K562 (cell line): Measurements from ENCODE around the gene GNAQ. TPM values are rescaled to one million over a fixed set of nuclear protein-coding genes. Genes with fewer than 3 reads are reported as not detected.

Experiments
- ATAC-seq: fragments of 200-7000 bp; cut with Tn5 transposase; 3 replicates; pipeline ENCODE4 v1.9.1; 2020; ENCODE audit warnings: moderate library complexity
- BruUV-seq: library from RNA; stranded (reverse); fragments of 400-500 nt; replicated peaks from 2 replicates; lab custom pipeline; 2021; lab: Mats Ljungman, UMichigan
- CTCF ChIA-PET: fragments of 300-600 bp; formaldehyde crosslinking; extraction: SDS; loops from one replicate; lab custom pipeline; 2021; ENCODE audit warnings: low intra/inter-chr PET ratio; lab: Yijun Ruan, JAX
- POLR2A ChIA-PET: fragments of 300-600, 350-650 bp; sonication (Branson Sonifier 250); formaldehyde crosslinking; extraction: SDS; loops from one replicate; lab custom pipeline; 2021; ENCODE audit warnings: antibody characterized with exemption, inconsistent platforms; lab: Yijun Ruan, JAX
- DNase-seq, 4 experiments: peaks; one replicate each; pipeline versions ENCODE4 v3.0.0 to v3.0.0-alpha.2; 2011 to 2018; ENCODE audit warnings: low spot score in 3 of 4, mixed read lengths in 3 of 4; ENCODE audit errors: extremely low read depth in 1 of 4
- FAIRE-seq: peaks from 2 replicates; lab custom pipeline; 2011; peaks lifted over from hg19 to GRCh38; lab: Jason Lieb, UNC
- H2AFZ ChIP-seq: 2 replicates; pipeline ENCODE4 v1.6.0; 2011; ENCODE audit warnings: low read depth, low read length, control low read depth, inconsistent platforms
- H3K27ac ChIP-seq: fragments of 200-600 bp; 3 replicates; pipeline ENCODE4 v1.8.0; 2011; ENCODE audit warnings: low read depth, mild to moderate bottlenecking, control low read depth, inconsistent platforms, low read length, moderate library complexity, mixed read lengths; ENCODE audit errors: extremely low read depth
- H3K27me3 ChIP-seq, 2 experiments: fragments of 300-600 bp in 1 of 2; 2 replicates in 1 of 2; 3 replicates in 1 of 2; pipeline versions ENCODE4 v1.6.0 to v1.8.0; 2011; ENCODE audit warnings: inconsistent platforms in 2 of 2, low read length in 2 of 2, mild to moderate bottlenecking in 1 of 2, mixed read lengths in 1 of 2, moderate library complexity in 1 of 2; ENCODE audit not compliant: control insufficient read depth in 2 of 2, insufficient read depth in 2 of 2
- H3K36me3 ChIP-seq: fragments of 300-600 bp; 3 replicates; pipeline ENCODE4 v1.8.0; 2011; ENCODE audit warnings: mild to moderate bottlenecking, low read length, inconsistent platforms; ENCODE audit not compliant: control insufficient read depth, insufficient read depth
- H3K4me1 ChIP-seq, 2 experiments: fragments of 200-600 bp in 1 of 2; replicated peaks in 1 of 2; 2 replicates in 1 of 2; 3 replicates in 1 of 2; pipeline versions ENCODE4 v1.5.1 to v1.8.0; 2011; ENCODE audit warnings: inconsistent platforms in 2 of 2, low read length in 2 of 2, mild to moderate bottlenecking in 1 of 2, mixed read lengths in 1 of 2, moderate library complexity in 1 of 2; ENCODE audit not compliant: control insufficient read depth in 2 of 2, insufficient read depth in 2 of 2
- H3K4me2 ChIP-seq: 2 replicates; pipeline ENCODE4 v1.6.1; 2011; ENCODE audit warnings: low read length, control low read depth, inconsistent platforms, mixed read lengths; ENCODE audit not compliant: insufficient read depth
- H3K4me3 ChIP-seq: fragments of 200-600 bp; sonication (generic), shearing (Covaris generic); 2 replicates; pipeline ENCODE4 v1.5.1; 2016; ENCODE audit warnings: control low read depth, inconsistent platforms
- H3K79me2 ChIP-seq: fragments of 200-600 bp; 3 replicates; pipeline ENCODE4 v1.8.0; 2011; ENCODE audit warnings: low read length, inconsistent platforms; ENCODE audit not compliant: control insufficient read depth, insufficient read depth
- H3K9ac ChIP-seq, 2 experiments: 2 replicates each; pipeline versions ENCODE4 v1.6.0 to v1.6.1; 2011; ENCODE audit warnings: low read depth in 2 of 2, low read length in 2 of 2, control low read depth in 1 of 2, inconsistent platforms in 1 of 2, mild to moderate bottlenecking in 1 of 2, mixed read lengths in 1 of 2; ENCODE audit not compliant: insufficient read depth in 1 of 2
- H3K9me1 ChIP-seq: one replicate; pipeline ENCODE4 v1.6.0; 2011; ENCODE audit warnings: inconsistent platforms, mild to moderate bottlenecking, low read length, moderate library complexity; ENCODE audit not compliant: control insufficient read depth, insufficient read depth
- H3K9me3 ChIP-seq: replicated peaks from 2 replicates; pipeline ENCODE4 v1.5.1; 2011; ENCODE audit warnings: low read depth, low read length, inconsistent platforms; ENCODE audit not compliant: control insufficient read depth, insufficient read depth
- H4K20me1 ChIP-seq: replicated peaks from 2 replicates; pipeline ENCODE4 v1.6.1; 2011; ENCODE audit warnings: low read length, inconsistent platforms, mixed read lengths; ENCODE audit not compliant: control insufficient read depth, insufficient read depth
- AFF4 ChIP-seq: sonication (generic); formaldehyde crosslinking; IDR thresholded peaks from 2 replicates; pipeline ENCODE4 v1.8.0; 2023; ENCODE audit warnings: mild to moderate bottlenecking, missing genetic modification reagents
- ARHGAP35 ChIP-seq: fragments of 450-650 bp; IDR thresholded peaks from 2 replicates; pipeline ENCODE4 v1.6.1; 2018; ENCODE audit not compliant: partially characterized antibody
- CBFA2T2 ChIP-seq: fragments of 450-650 bp; conservative IDR thresholded peaks from 2 replicates; pipeline ENCODE4 v1.6.1; 2017; ENCODE audit warnings: mild to moderate bottlenecking
- ESRRB ChIP-seq: fragments of 250-450 bp; sonication (Bioruptor Pico); IDR thresholded peaks from 2 replicates; pipeline ENCODE4 v1.5.0; 2020; ENCODE audit warnings: mild to moderate bottlenecking, moderate library complexity, borderline replicate concordance
- TCF7L2 ChIP-seq: fragments of 150-350 bp; IDR thresholded peaks from 2 replicates; pipeline ENCODE4 v1.6.1; 2016; ENCODE audit warnings: low read depth, mild to moderate bottlenecking, low read length, moderate library complexity
- U2AF1 ChIP-seq: fragments of 200-400 bp; formaldehyde crosslinking; optimal IDR thresholded peaks from 2 replicates; pipeline ENCODE3; 2017; ENCODE audit warnings: mild to moderate bottlenecking, low read depth, low read length, moderate library complexity
- USF1 ChIP-seq: sonication (generic); formaldehyde crosslinking; IDR thresholded peaks from 2 replicates; pipeline ENCODE4 v1.9.0; 2022; ENCODE audit warnings: mild to moderate bottlenecking, missing genetic modification reagents
- ZC3H11A ChIP-seq: IDR thresholded peaks from 2 replicates; pipeline ENCODE4 v1.6.1; 2012; ENCODE audit warnings: low read depth, low read length, improper control_type of control experiment
- ZMIZ1 ChIP-seq, 2 experiments: fragments of 150-350 bp in 1 of 2; IDR thresholded peaks; 2 replicates each; pipeline ENCODE4 v1.6.1; 2012 to 2016; ENCODE audit warnings: low read depth in 2 of 2, low read length in 2 of 2, mild to moderate bottlenecking in 1 of 2, moderate library complexity in 1 of 2
- ZNF507 ChIP-seq: conservative IDR thresholded peaks from 2 replicates; pipeline ENCODE4 v1.6.1; 2017; ENCODE audit warnings: missing genetic modification characterization, missing compliant biosample characterization
- ZNF75A ChIP-seq: fragments of 450-650 bp; formaldehyde crosslinking; IDR thresholded peaks from 2 replicates; pipeline ENCODE4 v1.4.0; 2020; ENCODE audit warnings: mild to moderate bottlenecking
- ZNF76 ChIP-seq: fragments of 250-450 bp; sonication (Bioruptor Pico); IDR thresholded peaks from 2 replicates; pipeline ENCODE4 v1.4.0; 2020; ENCODE audit warnings: mild to moderate bottlenecking, moderate library complexity, borderline replicate concordance
- ZNF778 ChIP-seq: fragments of 450-650 bp; formaldehyde crosslinking; IDR thresholded peaks from 2 replicates; pipeline ENCODE4 v1.4.0; 2020; ENCODE audit warnings: mild to moderate bottlenecking, moderate library complexity
- WGBS: fragments of 100-300 bp; shearing (Covaris generic); methylation state at CpG from one replicate; pipeline ENCODE4 v1.1.6; 2016; ENCODE audit warnings: low coverage, mixed read lengths; ENCODE audit not compliant: insufficient coverage; ENCODE audit errors: missing lambda C conversion rate; 5-methylcytosine and 5-hydroxymethylcytosine counted together
- in situ Hi-C: fragments of 300-500 bp; cut with MboI; formaldehyde crosslinking; loops from 4 replicates; pipeline ENCODE4 v1.15.0; 2018; ENCODE audit warnings: inconsistent platforms, mixed read lengths
- intact Hi-C: fragments of 100-400 bp; cut with micrococcal nuclease; formaldehyde crosslinking; loops from 2 replicates; pipeline ENCODE4 v1.14.2; 2022
- polyA plus RNA-seq, 8 experiments: library from polyadenylated mRNA; depleted of rRNA in 4 of 8; stranded (reverse) in 5 of 8; unstranded in 3 of 8; fragments of >200 nt; fragmentation: Nextera tagmentation in 2 of 8; fragmentation: Illumina TruSeq in 1 of 8; extraction: Ambion mirVana in 2 of 8; extraction: Trizol in 1 of 8; gene quantifications; 2 replicates each; pipeline versions ENCODE4 v1.2.1 to v1.2.3, GENCODE V29; 2011 to 2014; ENCODE audit warnings: inconsistent platforms in 1 of 8, missing spikeins in 1 of 8
- total RNA-seq, 7 experiments: library from RNA; depleted of rRNA in 6 of 7; stranded (reverse); fragments of >200 nt in 6 of 7; fragmentation: Illumina TruSeq in 2 of 7; extraction: Trizol in 2 of 7; gene quantifications; 2 replicates each; pipeline versions ENCODE4 v1.2.1 to v1.2.3, GENCODE V29; 2011 to 2021; ENCODE audit warnings: low replicate concordance in 1 of 7

The GNAQ gene
- total and polyA plus RNA-seq, 9 of the 15 experiments (the other 6 are each of a cell fraction or from before 2014, with no cell fraction given), result 4.8 to 27.9 (median 17.5) TPM

GRCh38 chr9:77743386-77743785 lies 288.2 kb downstream of the GNAQ start:
- Histone ChIP-seq H4K20me1 (no peaks in the 10 kb centered on the region), H3K79me2 (no peaks in the 10 kb centered on the region), H3K27me3 (no peaks in the 10 kb centered on the region), H3K4me1 (no peaks in the 10 kb centered on the region; a peak in 1 of 5 replicates), H3K4me3 (no peak overlapping the region), H3K27ac (no peak overlapping the region), H3K9me1 (no peaks in the 10 kb centered on the region), H3K36me3 (no peaks in the 10 kb centered on the region; the same call in 2 of the 3 replicates), H3K9me3 (no peaks in the 10 kb centered on the region), H3K4me2 (no peak overlapping the region), H3K9ac (no peak overlapping the region), H2AFZ (no peak overlapping the region)
- POLR2A ChIA-PET, result interaction anchor here (0.8 kb wide), 1 partner anchor 98 kb away, joined by 3 read pairs; no protein-coding TSS in a partner anchor
- no peak for FAIRE-seq
- in situ Hi-C loops, result no loop called here
- no peak for ATAC-seq
- WGBS, result 67% methylated on average over 1 of the region's 1 CpG
- no TSS peak for BruUV-seq
- TF ChIP-seq ZC3H11A (no peak), CBFA2T2 (no peak), ZNF507 (tag) (no peak), ESRRB (CRISPR knock-in tag) (no peak), ZNF76 (no peak), ZNF75A (CRISPR knock-in tag) (no peak), ZMIZ1 (IDR thresholded peaks at IDR 0.05; ENCODE audit: low read depth in 2 of 2, low read length in 2 of 2) (no peak), USF1 (CRISPR knock-in tag) (no peak), U2AF1 (no peak), ZNF778 (CRISPR knock-in tag) (no peak), ARHGAP35 (no peak), TCF7L2 (no peak), AFF4 (CRISPR knock-in tag) (no peak)
- CTCF ChIA-PET, result no interaction called here
- no peak for DNase-seq
- intact Hi-C loops, result no loop called here
